ENCODE data around the gene PCDHGA1. TPM values are rescaled to one million over a fixed set of nuclear protein-coding genes. Genes with fewer than 3 reads are reported as not detected.

PCDHGA1 gene
- total RNA-seq, 1 experiment from 2014 or later, result not detected

- Histone ChIP-seq H3K4me3 (ENCODE audit: insufficient read depth, low read depth, low read length) (peak overlapping the region; percentile 74), H3K27me3 (ENCODE audit: control insufficient read depth, insufficient read depth, low read length) (peaks cover 22% of the 10 kb centered on the region), H3K36me3 (replicated peaks; ENCODE audit: control insufficient read depth, insufficient read depth, low read length) (no peaks in the 10 kb centered on the region)
- no peak for DNase-seq
These were observed 146.0 kb downstream of the PCDHGA1 start for GRCh38 chr5:141476132-141476911.

GRCh38 chr5:141477044-141477575 lies 146.8 kb downstream of the PCDHGA1 start:
- no peaks in the 10 kb centered on the region for H3K36me3 ChIP-seq (replicated peaks; ENCODE audit: control insufficient read depth, insufficient read depth, low read length)
- H3K27me3 ChIP-seq (ENCODE audit: control insufficient read depth, insufficient read depth, low read length), result peaks cover 22% of the 10 kb centered on the region
- H3K4me3 ChIP-seq (ENCODE audit: insufficient read depth, low read depth, low read length), result peak overlapping the region; percentile 74
- DNase-seq, result no peak

GRCh38 chr5:141477815-141478214 lies 147.5 kb downstream of the PCDHGA1 start:
- DNase-seq, result no peak
- H3K36me3 ChIP-seq (replicated peaks; ENCODE audit: control insufficient read depth, insufficient read depth, low read length), result no peaks in the 10 kb centered on the region
- H3K4me3 ChIP-seq (ENCODE audit: insufficient read depth, low read depth, low read length), result no peak overlapping the region
- peaks cover 22% of the 10 kb centered on the region for H3K27me3 ChIP-seq (ENCODE audit: control insufficient read depth, insufficient read depth, low read length)

DNA sequence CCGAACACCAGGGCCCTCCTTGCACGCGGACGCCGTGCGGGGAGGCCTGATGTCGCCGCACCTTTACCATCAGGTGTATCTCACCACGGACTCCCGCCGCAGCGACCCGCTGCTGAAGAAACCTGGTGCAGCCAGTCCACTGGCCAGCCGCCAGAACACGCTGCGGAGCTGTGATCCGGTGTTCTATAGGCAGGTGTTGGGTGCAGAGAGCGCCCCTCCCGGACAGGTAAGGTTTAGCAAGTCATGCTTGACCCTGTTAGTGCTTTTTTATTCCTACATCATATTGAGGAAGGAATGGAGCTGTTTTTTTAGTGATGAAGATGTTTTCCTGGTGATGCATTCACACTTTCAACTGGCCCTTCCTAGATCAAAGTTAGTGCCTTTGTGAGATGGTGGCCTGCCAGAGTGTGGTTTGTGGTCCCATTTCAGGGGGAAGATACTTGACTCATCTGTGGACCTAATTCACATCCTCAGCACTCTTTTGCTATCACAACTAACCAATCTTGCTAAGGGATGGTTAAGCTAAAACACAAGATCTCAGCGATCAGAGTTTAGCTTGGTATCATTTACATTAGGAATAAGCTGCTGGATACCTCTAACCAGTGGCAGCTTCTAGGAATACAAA lies 148.1 kb downstream of the PCDHGA1 start:
- H3K4me3 ChIP-seq (ENCODE audit: insufficient read depth, low read depth, low read length), result no peak overlapping the region
- peak; percentile 91 for DNase-seq
- no peaks in the 10 kb centered on the region for H3K36me3 ChIP-seq (replicated peaks; ENCODE audit: control insufficient read depth, insufficient read depth, low read length)
- peaks cover 22% of the 10 kb centered on the region for H3K27me3 ChIP-seq (ENCODE audit: control insufficient read depth, insufficient read depth, low read length)

- Histone ChIP-seq H3K27me3 (ENCODE audit: control insufficient read depth, insufficient read depth, low read length) (peaks cover 22% of the 10 kb centered on the region), H3K4me3 (ENCODE audit: insufficient read depth, low read depth, low read length) (no peak overlapping the region), H3K36me3 (replicated peaks; ENCODE audit: control insufficient read depth, insufficient read depth, low read length) (no peaks in the 10 kb centered on the region)
- no peak for DNase-seq
These were observed 149.5 kb downstream of the PCDHGA1 start for GRCh38 chr5:141479776-141480175.

DNA sequence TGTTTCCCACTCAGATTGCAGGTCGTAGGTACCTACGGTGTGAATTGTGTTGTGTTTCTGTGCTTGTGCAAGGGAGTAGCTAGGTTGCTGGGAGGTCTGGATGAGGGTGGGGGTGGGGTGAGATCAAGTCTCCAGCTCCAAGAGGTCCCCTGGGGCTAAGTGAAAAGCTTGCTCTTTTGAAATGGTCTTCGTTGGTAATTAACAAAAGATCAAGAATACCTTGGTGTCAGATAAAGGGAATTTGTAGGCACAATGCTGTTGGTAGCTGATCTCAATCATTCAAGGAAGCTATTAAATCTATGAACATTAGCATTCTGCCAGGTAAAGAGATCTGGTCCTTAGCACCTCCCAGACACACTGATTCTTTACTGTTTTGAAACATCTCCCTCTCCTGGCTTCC lies 153.6 kb downstream of the PCDHGA1 start:
- no peak overlapping the region; the same call in 1 of the 2 replicates for H3K4me3 ChIP-seq (ENCODE audit: insufficient read depth, low read depth, low read length)

GRCh38 chr5:141484310-141484640 lies 154.0 kb downstream of the PCDHGA1 start:
- DNase-seq, result no peak
- Histone ChIP-seq H3K36me3 (replicated peaks; ENCODE audit: control insufficient read depth, insufficient read depth, low read length) (no peaks in the 10 kb centered on the region), H3K27me3 (ENCODE audit: control insufficient read depth, insufficient read depth, low read length) (peaks cover 26% of the 10 kb centered on the region), H3K4me3 (ENCODE audit: insufficient read depth, low read depth, low read length) (peak overlapping the region; percentile 61)

More for the DNA sequence above, 153.6 kb downstream of the PCDHGA1 start:
- DNase-seq, result peak; percentile 70
- H3K27me3 ChIP-seq (ENCODE audit: control insufficient read depth, insufficient read depth, low read length), result peaks cover 26% of the 10 kb centered on the region
- H3K36me3 ChIP-seq (replicated peaks; ENCODE audit: control insufficient read depth, insufficient read depth, low read length), result no peaks in the 10 kb centered on the region

- peak; percentile 94 for DNase-seq
- H3K4me3 ChIP-seq (ENCODE audit: insufficient read depth, low read depth, low read length), result peak within 1 kb of the TSS; percentile 61
- no peaks in the 10 kb centered on the region for H3K36me3 ChIP-seq (replicated peaks; ENCODE audit: control insufficient read depth, insufficient read depth, low read length)
- peaks cover 26% of the 10 kb centered on the region for H3K27me3 ChIP-seq (ENCODE audit: control insufficient read depth, insufficient read depth, low read length)
These were observed 154.5 kb downstream of the PCDHGA1 start, which contains the start of gene PCDHGC4 for GRCh38 chr5:141484641-141485311. PCDHGC4 (plus strand) TSS chr5:141485030; CDS start chr5:141485174, 144 bp downstream.

DNA sequence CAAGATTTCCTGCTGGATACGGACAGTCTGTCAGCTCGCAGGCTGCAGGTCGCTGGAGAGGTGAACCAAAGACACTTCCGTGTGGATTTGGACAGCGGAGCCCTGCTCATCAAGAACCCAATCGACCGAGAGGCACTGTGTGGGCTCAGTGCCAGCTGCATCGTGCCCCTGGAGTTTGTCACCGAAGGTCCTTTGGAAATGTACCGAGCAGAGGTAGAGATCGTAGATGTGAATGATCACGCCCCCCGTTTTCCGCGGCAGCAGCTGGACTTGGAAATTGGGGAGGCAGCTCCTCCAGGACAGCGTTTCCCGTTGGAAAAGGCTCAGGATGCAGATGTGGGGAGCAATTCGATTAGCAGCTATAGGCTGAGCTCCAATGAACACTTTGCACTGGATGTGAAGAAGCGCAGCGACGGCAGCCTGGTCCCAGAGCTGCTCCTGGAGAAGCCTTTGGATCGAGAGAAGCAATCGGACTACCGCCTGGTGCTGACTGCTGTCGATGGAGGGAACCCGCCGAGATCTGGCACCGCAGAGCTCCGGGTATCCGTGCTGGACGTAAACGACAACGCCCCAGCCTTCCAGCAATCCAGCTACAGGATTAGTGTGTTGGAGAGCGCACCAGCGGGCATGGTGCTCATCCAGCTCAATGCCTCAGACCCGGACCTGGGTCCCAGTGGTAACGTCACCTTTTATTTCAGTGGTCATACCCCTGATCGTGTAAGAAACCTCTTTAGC lies 155.2 kb downstream of the PCDHGA1 start:
- DNase-seq, result no peak
- Histone ChIP-seq H3K4me3 (ENCODE audit: insufficient read depth, low read depth, low read length) (peak overlapping the region; percentile 61), H3K27me3 (ENCODE audit: control insufficient read depth, insufficient read depth, low read length) (peaks cover 31% of the 10 kb centered on the region), H3K36me3 (replicated peaks; ENCODE audit: control insufficient read depth, insufficient read depth, low read length) (no peaks in the 10 kb centered on the region)

DNA sequence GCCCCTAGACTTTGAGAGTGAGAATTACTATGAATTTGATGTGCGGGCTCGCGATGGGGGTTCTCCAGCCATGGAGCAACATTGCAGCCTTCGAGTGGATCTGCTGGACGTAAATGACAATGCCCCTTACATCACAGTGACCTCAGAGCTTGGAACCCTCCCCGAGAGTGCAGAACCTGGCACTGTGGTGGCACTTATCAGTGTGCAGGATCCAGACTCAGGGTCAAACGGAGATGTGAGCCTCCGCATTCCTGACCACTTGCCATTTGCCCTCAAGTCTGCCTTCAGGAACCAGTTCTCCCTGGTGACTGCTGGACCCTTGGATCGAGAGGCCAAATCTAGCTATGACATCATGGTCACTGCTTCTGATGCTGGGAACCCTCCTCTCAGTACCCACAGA lies 155.8 kb downstream of the PCDHGA1 start:
- Histone ChIP-seq H3K36me3 (replicated peaks; ENCODE audit: control insufficient read depth, insufficient read depth, low read length) (no peaks in the 10 kb centered on the region), H3K27me3 (ENCODE audit: control insufficient read depth, insufficient read depth, low read length) (peaks cover 34% of the 10 kb centered on the region), H3K4me3 (ENCODE audit: insufficient read depth, low read depth, low read length) (no peak overlapping the region)
- no peak for DNase-seq

DNA sequence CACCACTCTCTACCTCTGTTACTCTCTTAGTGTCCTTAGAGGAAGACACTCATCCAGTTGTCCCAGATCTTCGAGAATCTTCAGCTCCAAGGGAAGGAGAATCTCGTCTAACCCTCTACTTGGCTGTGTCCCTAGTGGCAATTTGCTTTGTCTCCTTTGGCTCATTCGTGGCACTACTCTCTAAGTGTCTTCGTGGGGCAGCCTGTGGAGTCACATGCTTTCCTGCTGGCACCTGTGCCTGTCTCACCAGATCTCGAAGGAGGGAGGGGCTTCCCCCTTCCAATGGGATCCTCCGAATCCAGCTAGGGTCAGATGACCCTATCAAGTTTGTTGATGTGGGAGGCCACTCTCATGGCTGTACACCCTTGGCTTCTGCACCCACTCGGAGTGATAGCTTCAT lies 156.8 kb downstream of the PCDHGA1 start:
- peaks cover 45% of the 10 kb centered on the region for H3K27me3 ChIP-seq (ENCODE audit: control insufficient read depth, insufficient read depth, low read length)
- no peak overlapping the region for H3K4me3 ChIP-seq (ENCODE audit: insufficient read depth, low read depth, low read length)
- H3K36me3 ChIP-seq (replicated peaks; ENCODE audit: control insufficient read depth, insufficient read depth, low read length), result no peaks in the 10 kb centered on the region
- DNase-seq, result no peak

DNA sequence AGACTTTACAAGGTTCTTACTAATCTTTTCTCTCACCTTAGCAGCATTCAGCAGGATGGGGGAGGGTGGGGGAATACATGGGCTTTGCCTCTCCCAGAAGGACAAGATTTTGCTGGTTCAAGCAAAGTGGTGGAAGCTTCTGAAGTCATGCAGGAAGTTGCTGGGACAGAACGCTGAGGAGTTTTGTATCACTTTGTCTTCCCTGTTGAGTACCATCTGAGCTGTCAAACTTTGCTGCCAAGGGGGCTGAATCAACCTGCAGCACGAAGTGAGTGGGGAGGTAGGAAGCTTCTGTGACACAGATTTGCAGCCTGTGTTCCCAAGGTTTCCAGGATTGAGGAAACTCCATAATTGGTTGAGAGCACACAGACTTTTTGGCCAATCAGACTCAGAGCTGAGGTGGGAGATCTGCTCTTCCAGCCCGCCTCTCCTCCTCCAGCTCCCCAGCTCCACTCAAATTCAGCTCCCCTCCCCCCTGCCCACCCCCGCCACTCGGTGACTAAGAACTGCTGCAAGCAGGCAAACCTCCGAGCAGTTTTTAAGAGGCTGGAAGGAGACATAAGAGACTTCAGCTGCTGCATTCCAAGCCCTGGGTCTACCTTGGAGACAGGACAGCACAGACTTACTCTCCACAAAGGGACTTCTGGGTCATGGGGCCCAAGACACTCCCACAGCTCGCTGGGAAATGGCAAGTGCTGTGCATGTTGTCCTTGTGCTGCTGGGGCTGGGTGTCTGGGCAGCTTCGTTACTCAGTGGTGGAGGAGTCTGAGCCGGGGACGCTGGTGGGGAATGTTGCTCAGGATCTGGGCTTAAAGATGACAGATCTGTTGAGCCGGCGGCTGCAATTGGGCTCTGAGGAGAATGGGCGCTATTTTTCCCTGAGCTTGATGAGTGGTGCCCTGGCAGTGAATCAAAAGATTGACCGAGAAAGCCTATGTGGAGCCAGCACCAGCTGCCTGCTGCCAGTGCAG lies 158.6 kb downstream of the PCDHGA1 start, which contains the start of gene PCDHGC5:
TSS of gene PCDHGC5 (plus strand) at position 491 of the 971 bp plus-strand sequence. CDS start at position 651, 160 bp downstream.
- Histone ChIP-seq H3K4me3 (ENCODE audit: insufficient read depth, low read depth, low read length) (no peak within 1 kb of the TSS), H3K27me3 (ENCODE audit: control insufficient read depth, insufficient read depth, low read length) (peaks cover 62% of the 10 kb centered on the region), H3K36me3 (replicated peaks; ENCODE audit: control insufficient read depth, insufficient read depth, low read length) (no peaks in the 10 kb centered on the region)
- DNase-seq, result peak; percentile 61

DNA sequence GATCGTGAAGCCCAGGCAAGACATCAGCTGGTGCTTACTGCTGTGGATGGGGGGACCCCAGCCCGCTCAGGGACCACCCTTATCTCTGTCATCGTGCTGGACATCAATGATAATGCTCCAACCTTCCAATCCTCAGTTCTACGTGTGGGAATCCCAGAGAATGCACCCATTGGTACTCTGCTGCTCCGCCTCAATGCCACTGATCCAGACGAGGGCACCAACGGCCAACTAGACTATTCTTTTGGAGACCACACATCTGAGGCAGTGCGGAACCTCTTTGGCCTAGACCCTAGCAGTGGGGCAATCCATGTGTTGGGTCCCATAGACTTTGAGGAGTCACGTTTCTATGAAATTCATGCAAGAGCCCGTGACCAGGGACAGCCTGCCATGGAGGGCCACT lies 159.5 kb downstream of the PCDHGA1 start:
- Histone ChIP-seq H3K27me3 (ENCODE audit: control insufficient read depth, insufficient read depth, low read length) (peaks cover 62% of the 10 kb centered on the region), H3K36me3 (replicated peaks; ENCODE audit: control insufficient read depth, insufficient read depth, low read length) (no peaks in the 10 kb centered on the region), H3K4me3 (ENCODE audit: insufficient read depth, low read depth, low read length) (no peak overlapping the region)
- no peak for DNase-seq

Measured in H7 (cell line).